Cardiac muscle cell (in vitro differentiated cells and primary cell): Measurements from ENCODE around the gene C1orf74. TPM values are rescaled to one million over a fixed set of nuclear protein-coding genes. Genes with fewer than 3 reads are reported as not detected.

Experiments
- DNase-seq, 2 donors: peaks; one replicate each; pipeline versions ENCODE4 v3.0.0 to v3.0.0-alpha.2; 2010 to 2017; ENCODE audit warnings: low read depth in 1 of 2, low spot score in 1 of 2
- H3K27ac ChIP-seq: fragments of 200-600 bp; sonication (generic); 2 replicates; pipeline ENCODE4 v1.5.1; 2016
- H3K27me3 ChIP-seq: fragments of 200-600 bp; sonication (generic); 2 replicates; pipeline ENCODE4 v1.6.0; 2016; ENCODE audit warnings: control low read depth
- H3K36me3 ChIP-seq: fragments of 200-600 bp; sonication (generic); 2 replicates; pipeline ENCODE4 v1.5.1; 2016; ENCODE audit warnings: control low read depth
- H3K4me1 ChIP-seq: fragments of 200-600 bp; sonication (generic); 2 replicates; pipeline ENCODE4 v1.8.1; 2017; ENCODE audit warnings: low read depth, mild to moderate bottlenecking, mixed run types
- H3K4me3 ChIP-seq: fragments of 200-600 bp; sonication (generic); 2 replicates; pipeline ENCODE4 v1.5.1; 2016; ENCODE audit warnings: mild to moderate bottlenecking
- H3K9me3 ChIP-seq: fragments of 200-600 bp; sonication (generic); 2 replicates; pipeline ENCODE4 v1.5.1; 2017; ENCODE audit warnings: low read depth, mild to moderate bottlenecking, control low read depth
- polyA plus RNA-seq: library from polyadenylated mRNA; unstranded; fragments of >200 nt; fragmentation: Nextera tagmentation; extraction: Ambion mirVana; gene quantifications from 2 replicates; pipeline ENCODE4 v1.2.1, GENCODE V29; 2016
- total RNA-seq: library from RNA; depleted of rRNA; stranded (reverse); fragments of >200 nt; gene quantifications from 2 replicates; pipeline ENCODE4 v1.2.3, GENCODE V29; 2016
- TF ChIP-seq, protein P1 (sequence below): IDR thresholded peaks from 2 replicates; pipeline ENCODE4 v1.5.1; 2012; ENCODE audit warnings: low read depth, mild to moderate bottlenecking, low read length

Gene C1orf74
- total and polyA plus RNA-seq, 2 experiments from 2014 or later, result 3.6 to 4.4 TPM

DNA sequence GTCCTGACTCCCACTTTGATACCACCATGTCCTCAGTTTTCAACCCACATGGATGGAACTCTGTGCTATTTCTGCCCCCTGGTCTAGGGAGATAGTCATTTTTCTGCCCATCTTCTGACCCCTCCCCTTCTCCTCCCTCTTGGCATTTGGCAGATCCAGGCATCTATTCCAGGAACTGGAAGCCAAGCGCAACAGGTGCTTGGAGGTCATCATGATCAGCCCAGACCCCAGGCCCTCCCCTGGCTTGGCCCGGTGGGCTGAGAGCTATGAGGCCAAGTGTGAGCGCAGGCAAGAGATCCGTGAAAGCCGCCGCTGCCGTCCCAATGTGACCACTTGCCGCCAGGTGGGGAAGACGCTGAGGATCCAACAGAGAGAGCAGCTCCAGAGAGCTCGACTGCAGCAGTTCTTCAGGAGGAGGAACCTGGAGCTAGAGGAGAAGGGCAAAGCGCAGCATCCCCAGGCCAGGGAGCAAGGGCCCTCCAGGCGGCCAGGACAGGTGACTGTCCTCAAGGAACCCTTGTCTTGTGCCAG is 24.5 kb downstream of the C1orf74 start:
- Histone ChIP-seq H3K4me1 (peaks cover 5% of the 10 kb centered on the region), H3K9me3 (no peaks in the 10 kb centered on the region), H3K27ac (no peak overlapping the region), H3K4me3 (no peak overlapping the region), H3K36me3 (no peaks in the 10 kb centered on the region), H3K27me3 (no peaks in the 10 kb centered on the region)
- TF ChIP-seq, protein P1, sequence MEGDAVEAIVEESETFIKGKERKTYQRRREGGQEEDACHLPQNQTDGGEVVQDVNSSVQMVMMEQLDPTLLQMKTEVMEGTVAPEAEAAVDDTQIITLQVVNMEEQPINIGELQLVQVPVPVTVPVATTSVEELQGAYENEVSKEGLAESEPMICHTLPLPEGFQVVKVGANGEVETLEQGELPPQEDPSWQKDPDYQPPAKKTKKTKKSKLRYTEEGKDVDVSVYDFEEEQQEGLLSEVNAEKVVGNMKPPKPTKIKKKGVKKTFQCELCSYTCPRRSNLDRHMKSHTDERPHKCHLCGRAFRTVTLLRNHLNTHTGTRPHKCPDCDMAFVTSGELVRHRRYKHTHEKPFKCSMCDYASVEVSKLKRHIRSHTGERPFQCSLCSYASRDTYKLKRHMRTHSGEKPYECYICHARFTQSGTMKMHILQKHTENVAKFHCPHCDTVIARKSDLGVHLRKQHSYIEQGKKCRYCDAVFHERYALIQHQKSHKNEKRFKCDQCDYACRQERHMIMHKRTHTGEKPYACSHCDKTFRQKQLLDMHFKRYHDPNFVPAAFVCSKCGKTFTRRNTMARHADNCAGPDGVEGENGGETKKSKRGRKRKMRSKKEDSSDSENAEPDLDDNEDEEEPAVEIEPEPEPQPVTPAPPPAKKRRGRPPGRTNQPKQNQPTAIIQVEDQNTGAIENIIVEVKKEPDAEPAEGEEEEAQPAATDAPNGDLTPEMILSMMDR, result no peak
- DNase-seq, result no peak

DNA sequence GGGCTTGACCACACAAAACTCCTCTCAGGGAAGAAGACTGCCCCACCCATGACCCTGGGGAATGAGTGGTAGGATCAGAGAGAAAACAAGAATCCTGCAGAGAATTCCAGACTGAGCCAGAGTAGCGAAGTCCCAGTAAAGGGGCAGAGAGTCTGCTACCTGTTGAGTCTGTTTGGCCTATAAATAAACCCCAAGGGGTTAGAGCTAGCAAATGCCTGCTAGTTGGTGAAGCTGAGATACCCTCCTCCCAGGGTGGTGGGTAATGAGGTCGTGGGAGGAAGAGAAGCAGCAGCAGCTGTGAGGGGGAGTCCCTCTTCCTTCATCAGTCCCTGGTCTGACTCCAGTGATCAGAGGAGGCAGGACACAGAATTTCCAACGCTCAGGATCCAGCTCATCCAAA is 26.0 kb downstream of the C1orf74 start:
- no peaks in the 10 kb centered on the region for H3K27me3 ChIP-seq
- H3K4me3 ChIP-seq, result no peak overlapping the region
- H3K36me3 ChIP-seq, result no peaks in the 10 kb centered on the region
- H3K4me1 ChIP-seq, result peaks cover 5% of the 10 kb centered on the region
- no peaks in the 10 kb centered on the region for H3K9me3 ChIP-seq
- TF ChIP-seq, protein P1, result no peak
- no peak for DNase-seq
- H3K27ac ChIP-seq, result no peak overlapping the region

DNA sequence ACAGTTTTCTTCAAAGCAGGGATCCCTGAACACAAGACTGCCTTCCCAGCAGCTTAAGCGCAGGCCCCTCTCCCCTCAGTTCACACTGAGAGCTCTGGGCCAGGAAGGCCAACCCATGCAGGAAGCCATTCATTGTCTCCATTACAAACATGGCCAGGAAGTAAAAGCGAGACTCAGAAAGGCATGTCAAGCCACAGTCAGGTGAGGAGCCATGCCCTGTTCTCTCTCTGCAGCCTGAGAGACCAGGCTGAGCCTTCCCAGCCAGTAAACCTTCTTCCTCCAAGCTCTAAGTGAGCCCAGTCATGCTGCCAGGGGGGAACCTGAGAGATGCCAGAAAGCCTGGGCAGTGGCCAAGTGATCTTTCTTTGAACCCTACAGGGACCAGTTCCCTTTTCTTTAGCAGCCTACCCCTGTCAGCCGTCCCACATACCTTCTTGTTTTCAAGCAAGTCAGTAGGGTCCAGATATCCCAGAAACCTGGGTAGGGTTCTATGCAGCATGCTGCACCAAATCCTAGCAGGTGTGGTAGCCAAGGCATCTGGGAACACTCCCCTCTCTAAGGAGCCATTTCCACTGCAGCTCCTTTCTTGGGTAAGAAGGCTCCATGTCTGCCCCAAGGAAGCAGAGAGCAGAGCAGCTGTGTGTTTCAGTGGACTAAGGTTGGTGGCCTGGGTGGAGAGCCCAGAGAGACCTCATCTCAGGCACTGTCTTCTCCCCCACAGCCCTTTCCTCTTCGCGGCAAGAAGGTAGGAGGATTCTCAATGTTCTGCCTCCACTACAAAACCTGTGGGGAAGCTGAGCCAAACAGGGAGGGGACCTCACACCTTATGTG is 27.5 kb downstream of the C1orf74 start:
- TF ChIP-seq, protein P1, result no peak
- no peak for DNase-seq
- no peaks in the 10 kb centered on the region for H3K36me3 ChIP-seq
- no peak overlapping the region for H3K27ac ChIP-seq
- H3K4me3 ChIP-seq, result no peak overlapping the region
- H3K4me1 ChIP-seq, result peaks cover 5% of the 10 kb centered on the region
- H3K27me3 ChIP-seq, result no peaks in the 10 kb centered on the region
- H3K9me3 ChIP-seq, result no peaks in the 10 kb centered on the region

DNA sequence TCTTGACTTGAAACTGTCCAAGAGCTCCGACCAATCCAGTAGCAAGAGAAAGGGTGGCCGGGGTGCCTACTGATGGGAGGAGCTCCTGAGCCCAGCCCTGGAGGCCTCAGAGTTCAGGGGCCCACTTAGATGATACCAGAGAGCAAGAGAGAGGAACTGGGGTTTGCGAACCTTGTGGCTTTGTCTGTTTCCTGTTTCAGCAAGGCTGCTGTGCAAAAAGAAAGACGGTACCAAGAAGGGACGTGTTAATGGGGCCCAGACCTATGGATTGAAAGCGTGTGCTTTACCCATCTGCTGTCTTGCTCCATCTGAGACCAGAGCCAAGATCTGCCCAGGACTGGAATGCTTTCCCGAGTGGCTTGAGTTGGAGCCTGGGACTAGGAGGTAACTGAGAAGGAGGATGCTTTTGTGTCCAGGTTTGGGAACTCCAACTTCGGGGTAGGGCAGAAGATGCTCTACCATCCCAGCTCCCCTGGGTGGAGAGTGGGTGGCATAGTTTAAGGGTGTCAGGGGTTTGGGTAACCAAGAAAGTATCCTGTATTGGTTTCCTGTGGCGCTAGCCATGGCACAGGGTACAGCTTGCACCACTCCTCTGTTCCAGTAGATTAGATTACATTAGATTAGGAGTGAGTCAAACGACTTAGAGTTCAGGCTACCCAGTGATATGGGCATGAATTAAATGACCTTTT is 28.3 kb downstream of the C1orf74 start, which contains the start of gene TRAF3IP3:
TSS of gene TRAF3IP3 (plus strand) at position 128 of the 689 bp plus-strand sequence. CDS start 3,987 bp downstream, outside the sequence.
- TF ChIP-seq, protein P1, result no peak
- no peak within 1 kb of the TSS for H3K4me3 ChIP-seq

DNA sequence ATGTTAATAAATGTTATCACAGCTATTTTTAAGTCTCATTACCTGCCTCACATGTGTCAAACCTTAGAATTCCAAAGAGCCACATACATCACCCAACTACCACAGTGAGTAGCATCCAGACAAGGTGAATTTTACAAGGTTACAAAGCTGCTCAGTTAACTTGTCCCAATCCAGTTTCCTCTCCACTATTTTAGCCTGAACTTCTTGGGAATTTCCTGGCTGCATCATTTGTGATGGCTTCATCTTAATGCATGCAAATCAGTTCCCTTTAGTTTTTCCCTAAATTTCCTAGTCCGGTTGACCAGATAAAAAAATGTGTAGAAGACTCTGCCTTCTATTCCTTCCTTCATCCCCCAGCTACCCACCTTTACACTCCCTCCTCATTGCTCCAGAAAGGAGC is 29.1 kb downstream of the C1orf74 start:
- H3K9me3 ChIP-seq, result no peaks in the 10 kb centered on the region
- DNase-seq, result no peak
- H3K27me3 ChIP-seq, result no peaks in the 10 kb centered on the region
- H3K27ac ChIP-seq, result no peak overlapping the region
- H3K4me1 ChIP-seq, result peaks cover 5% of the 10 kb centered on the region
- no peaks in the 10 kb centered on the region for H3K36me3 ChIP-seq
- H3K4me3 ChIP-seq, result no peak overlapping the region
- TF ChIP-seq, protein P1, result no peak

More for the DNA sequence above, 28.3 kb downstream of the C1orf74 start, which contains the start of gene TRAF3IP3:
- DNase-seq, result no peak
- H3K4me1 ChIP-seq, result peaks cover 5% of the 10 kb centered on the region
- H3K36me3 ChIP-seq, result no peaks in the 10 kb centered on the region
- H3K9me3 ChIP-seq, result no peaks in the 10 kb centered on the region
- H3K27ac ChIP-seq, result no peak within 1 kb of the TSS
- H3K27me3 ChIP-seq, result no peaks in the 10 kb centered on the region
